ENCODE results near the gene TFPI. TPM values are rescaled to one million over a fixed set of nuclear protein-coding genes. Genes with fewer than 3 reads are reported as not detected.

The TFPI gene
- total RNA-seq, 1 donor from 2014 or later = 54.7 TPM

DNA sequence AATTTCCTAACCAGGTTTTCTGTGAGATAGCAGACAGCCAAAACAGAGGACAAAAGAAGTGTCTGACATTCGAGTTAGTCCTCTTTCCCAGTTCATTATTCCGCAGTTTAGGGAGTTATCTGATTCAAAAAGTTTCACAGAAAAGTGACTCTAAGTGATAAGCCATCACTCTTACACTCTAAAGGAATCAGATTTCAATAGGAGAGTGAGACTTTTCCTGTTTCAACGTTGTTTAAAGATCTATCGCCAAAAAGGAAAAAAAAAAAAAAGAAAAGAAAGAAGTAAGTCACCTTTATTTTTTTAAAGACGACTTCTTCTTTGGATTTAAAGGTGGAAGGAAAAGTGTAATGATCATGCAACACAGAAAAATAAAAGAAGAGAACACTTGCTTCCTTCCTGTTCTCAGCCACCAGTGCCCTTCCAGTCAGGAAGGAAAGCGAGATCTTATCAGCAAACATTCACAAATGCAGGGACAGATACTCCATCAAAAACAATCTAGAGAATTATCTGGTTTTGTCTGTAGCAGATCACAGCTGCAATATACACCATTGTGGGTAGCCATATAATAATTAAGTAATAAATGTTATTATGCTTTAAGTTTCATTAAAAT lies 49.8 kb downstream of the TFPI start:
- no peak for DNase-seq (ENCODE audit: low spot score)

DNA sequence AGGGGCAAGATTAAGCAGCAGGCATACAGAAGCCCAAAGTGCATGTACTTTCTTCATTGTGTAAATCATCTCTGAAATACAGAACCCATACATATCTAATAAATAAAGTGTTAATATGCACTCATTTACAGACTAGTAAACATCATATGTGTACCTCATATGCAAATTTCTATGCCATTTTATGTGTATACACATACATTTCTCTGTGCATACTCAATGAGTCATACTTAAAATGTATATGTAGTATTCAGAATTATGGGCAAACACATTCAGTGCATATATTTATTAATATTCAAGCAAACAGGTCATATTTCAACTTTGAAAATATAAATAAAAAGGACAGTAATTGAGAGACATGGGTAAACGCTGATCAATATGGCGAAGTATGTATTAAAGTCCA lies 50.5 kb downstream of the TFPI start:
- DNase-seq (ENCODE audit: low spot score) = no peak

DNA sequence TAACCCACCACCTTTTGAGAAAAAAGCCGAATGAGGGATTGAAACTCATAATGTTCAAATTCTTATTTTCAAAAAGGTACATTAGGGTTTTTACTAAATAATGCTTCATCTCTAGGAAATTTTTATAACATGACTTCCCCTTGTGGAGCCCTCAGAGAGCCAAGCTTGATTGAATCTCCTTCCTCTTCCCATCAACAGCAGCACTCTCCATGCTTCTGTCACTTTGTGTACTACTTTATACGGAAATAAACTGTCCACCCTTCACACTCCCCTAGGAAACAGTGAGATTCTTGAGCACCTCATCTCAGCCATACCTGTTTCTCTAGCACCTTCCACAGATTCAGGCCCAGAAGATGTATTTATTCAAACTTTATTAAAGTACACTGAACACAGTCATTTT lies 51.8 kb downstream of the TFPI start:
- no peak for DNase-seq (ENCODE audit: low spot score)

DNA sequence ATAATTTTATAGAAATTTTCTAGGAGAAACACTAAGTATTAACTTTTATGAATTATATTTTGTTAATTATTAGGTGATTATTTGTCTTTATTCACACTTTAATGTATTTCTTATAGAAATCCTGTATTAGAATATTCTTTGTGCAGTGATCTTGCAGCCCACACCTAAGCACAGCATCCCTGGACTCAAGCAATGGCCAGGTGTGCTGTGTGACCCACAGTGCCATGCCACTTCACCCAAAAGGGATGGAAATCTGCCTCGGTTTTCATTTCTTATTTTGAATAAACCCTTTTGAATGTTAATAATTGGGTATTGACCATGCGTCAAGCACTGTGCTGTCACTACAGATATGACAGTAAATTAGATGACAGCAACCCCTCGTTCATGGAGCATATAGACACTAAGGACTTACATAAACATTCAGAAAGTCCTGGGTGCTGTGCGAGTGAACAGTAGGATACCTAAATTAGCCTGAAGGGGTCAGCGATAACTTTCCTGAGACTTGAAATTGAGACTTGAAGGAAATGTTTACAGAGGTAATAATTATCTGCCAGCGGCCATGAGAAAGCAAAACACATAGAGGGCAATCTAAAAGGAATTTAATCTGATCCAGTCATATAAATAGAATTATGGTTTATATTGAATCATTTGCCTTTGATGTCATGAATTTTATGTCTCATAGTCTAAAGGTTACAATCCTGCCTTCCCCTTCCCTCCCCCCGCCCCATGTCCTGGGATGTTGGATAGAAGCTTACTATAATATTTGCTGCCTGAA lies 53.5 kb downstream of the TFPI start:
- no peak for DNase-seq (ENCODE audit: low spot score)

DNA sequence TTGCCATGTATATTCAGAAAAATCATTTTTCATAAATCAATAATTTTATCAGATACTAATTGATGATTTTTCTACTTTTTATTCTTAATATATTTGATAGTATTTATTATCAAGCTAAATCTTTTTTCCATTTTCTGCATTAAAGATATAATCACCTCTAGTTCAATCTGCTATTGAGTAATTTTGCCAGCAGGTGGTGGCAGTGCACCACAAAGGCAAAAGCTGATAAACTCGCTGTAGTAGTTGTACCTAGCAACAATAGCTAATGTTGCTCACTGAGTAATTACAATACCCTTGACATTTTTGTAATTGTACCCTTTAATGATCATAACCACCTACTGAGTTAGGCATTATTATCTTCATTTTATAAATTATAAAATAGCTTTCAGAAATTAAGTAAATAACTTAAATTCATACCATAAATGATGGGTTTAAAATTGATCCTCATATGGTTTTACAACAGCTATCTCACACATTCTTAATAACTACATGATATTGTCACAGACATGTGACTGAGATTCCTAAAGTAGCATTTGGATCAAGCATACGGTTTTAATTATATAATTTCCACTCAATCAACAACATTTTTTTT lies 54.2 kb downstream of the TFPI start:
- peak; percentile 55 for DNase-seq (ENCODE audit: low spot score)

DNA sequence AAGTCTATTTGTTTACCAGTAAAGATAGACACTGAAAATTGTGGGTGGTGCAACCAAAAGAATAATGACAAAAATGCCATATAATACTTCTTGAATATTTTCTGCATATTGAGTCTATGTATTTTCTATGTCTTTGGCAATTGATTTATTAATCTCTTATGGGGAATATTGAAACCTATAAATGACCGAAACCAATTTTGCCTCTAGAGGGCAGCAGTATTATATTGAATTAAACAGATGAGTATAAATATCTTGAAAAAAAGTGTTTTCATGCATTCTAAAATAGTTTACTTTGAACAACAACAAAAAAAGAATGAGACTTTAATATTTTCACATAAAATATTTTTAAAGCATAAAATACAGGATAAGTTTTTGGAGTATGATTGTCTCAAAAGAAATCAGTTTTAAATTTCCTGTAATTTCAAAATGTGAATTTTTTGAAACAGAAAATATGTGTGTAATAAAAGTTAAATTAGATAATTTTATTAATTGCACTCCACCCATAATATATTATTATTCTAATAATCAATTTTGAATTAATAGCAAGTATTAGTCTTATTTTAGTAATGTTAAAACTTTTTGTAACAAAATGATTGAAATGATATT lies 56.3 kb downstream of the TFPI start:
- DNase-seq (ENCODE audit: low spot score) = no peak

DNA sequence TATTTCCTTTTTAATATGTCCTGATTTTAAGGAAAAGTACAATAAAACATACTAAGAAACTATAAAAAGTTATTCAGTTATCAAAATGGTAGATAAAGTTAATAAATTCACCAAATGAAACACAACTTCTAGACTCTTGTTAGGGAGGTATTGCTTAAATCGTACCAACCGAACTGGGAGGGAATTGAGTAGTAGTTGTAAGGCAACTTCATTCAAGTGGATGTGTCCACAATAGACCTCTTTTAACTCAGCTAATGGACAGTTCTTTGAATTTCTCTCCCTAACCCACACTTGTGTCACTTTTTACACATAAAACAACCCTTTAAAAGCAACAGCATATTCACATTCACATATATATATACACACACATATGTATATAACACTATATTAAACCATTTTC lies 57.1 kb downstream of the TFPI start:
- no peak for DNase-seq (ENCODE audit: low spot score)

DNA sequence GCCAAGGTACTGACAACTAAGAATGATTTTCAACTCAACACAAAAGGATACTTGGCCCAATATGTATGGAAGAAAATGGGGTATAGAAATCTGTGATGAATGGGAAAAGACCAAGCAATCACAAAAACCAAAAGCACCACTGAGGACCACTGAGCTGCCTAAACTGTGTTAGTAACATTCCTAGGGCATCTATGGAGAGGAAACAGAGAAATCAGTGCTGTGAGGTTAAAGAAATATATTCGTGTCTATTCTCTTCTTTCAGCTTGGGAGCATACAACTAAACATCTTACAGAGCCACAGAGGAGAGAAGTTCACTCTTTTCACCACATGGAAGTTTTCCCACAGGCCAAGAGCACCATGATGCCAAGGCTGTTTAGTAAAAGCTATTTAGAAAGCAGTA lies 58.9 kb downstream of the TFPI start:
- no peak for DNase-seq (ENCODE audit: low spot score)

DNA sequence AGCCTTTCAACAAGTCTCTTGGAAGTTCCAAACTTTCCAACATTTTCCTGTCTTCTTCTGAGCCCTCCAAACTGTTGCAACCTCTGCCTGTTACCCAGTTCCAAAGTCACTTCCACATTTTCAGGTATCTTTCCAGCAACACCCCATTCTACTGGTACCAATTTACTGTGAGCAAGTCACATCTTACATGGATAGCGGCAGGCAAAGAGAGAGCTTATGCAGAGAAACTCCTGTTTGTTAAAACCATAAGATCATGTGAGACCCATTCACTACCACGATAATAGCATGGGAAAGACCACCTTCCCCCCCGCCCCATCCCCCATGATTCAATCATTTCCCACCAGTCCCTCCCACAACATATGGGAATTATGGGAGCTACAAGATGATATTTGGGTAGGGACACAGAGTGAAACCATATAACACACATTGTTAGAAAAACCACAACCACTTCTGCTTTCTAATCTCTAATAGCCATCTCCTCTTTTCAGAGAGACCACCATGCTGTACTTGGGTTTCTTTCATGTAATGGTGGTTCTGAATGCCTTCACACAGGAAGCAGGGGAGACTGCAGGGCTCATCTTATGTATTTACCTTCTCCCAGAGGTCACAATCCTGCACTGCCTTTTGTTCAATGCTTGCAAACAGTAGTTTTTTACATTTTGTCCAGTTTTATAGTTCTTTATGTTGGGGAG lies 60.2 kb downstream of the TFPI start:
- no peak for DNase-seq (ENCODE audit: low spot score)

DNA sequence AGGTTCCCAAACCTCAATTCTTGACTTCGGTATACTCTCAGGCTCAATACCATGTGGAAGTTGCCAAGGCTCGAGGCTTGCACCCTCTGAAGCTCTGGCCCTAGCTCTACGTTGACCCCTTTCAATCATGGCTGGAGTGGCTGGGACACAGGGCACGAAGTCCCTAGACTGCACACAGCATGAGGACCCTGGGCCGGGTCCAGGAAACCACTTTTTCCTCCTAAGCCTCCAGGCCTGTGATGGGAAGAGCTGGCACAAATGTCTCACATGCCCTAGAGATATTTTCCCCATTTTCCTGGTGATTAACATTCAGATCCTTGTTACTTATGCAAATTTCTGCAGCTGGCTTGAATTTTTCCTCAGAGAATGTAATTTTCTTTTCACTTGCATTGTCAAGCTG lies 61.1 kb downstream of the TFPI start:
- no peak for DNase-seq (ENCODE audit: low spot score)

DNA sequence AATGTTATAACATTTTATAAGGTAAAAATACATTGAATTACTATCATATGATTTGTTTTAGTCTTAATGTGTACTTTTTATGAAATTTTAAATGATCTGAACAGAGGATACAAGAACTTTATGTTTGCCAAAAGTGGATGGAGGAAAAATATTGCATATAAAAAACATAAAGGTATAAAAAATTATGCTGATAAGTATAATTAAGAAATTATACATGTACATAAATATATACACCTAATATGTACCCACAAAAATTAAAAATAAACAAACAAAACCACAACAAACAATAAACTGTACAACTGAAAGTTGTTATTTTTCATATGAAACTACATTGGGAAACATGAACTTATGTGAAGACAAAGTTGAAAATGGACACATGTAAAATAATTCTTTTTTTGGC lies 68.0 kb downstream of the TFPI start:
- DNase-seq (ENCODE audit: low spot score) = no peak

DNA sequence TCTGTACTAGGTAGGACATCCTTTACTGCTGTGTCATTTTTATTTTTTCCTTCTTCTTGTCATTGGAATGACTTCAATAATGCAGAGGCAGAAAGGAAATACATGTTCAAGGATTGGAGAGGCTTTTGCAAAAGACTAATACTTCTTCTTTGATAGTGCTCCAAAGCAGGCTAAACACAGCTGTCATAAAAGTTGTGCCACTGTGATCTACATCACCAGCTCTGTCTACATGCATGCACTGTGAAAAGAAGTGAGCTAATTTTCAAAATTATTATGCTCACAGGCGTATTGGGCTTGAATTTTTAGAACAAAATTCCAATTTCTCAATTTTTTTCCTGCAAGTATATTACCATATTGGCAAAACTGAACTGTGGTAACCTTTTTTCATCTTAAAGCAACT lies 68.7 kb downstream of the TFPI start:
- no peak for DNase-seq (ENCODE audit: low spot score)

DNA sequence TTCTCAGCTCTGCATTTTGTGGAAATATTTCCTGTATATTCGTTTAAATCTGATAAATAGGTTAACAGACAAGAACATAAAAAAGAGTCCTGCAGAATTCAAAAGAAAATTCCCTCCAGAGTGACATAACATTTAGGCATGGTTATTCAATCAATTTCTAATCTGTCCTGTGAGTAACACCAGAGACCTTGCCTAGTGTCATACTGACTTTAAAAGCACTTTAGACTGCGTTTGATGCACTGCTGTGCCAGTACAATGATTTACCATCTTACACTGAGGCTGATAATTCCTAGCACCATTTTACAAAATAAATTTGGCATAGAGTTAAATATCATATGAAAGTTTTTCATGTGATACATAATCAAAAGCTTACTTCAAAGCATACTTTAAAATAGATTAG lies 70.7 kb downstream of the TFPI start:
- no peak for DNase-seq (ENCODE audit: low spot score)

DNA sequence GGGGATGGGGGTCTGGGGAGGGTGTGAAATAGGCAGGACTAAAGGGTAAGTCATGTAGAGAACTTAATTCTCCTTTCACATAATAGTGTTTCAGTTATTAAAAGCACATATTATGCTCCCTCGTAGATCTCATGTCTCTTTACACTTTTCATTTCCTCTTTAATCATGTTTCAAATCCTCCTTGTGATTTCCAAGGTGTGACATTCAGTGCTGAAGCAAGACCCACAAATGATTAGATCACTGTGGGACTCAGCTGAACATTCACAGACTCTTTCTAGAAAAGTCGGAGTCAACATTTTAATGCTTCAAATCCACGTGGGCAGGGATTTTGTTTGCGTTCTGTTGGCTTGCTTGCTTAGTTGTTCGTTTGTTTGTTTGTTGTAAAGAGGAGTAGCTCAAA lies 71.4 kb downstream of the TFPI start:
- DNase-seq (ENCODE audit: low spot score) = no peak

DNA sequence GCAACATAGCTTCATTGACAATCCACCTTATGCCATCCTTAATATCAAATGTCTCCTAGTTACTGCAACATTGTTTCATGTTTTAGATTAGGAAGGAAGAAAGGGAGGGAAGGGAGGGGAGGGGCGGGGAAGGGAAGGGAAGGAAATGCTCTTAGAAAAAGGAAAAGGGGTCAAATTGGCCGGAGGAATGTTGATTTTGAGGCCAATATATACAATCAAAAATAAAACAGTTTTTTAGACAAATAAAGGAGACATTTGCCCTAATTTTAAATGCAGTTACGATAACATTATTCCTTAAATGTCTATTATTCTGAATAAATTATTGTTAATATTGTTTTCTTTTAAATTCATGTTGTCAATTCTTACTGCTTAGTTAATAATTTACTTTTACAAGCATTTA lies 72.7 kb downstream of the TFPI start:
- no peak for DNase-seq (ENCODE audit: low spot score)

DNA sequence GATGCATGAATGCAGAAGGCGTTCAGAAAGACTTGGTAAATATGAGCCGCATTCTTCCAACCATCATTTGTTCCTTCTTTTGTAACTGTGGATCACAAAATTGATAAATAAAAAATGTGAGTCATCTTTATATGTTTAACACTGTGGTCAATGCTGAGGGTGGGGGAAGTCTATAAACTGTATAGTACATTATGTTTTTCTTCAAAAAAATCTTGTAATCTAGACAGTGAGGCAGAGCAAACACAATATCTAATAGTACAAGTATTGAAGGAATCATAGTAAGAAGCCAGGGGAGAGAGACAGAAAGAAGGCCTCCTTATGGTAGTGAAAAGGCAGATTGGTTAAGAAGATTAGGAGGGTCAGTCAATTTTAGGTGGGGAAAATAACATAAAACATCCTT lies 75.5 kb downstream of the TFPI start:
- DNase-seq (ENCODE audit: low spot score) = no peak

DNA sequence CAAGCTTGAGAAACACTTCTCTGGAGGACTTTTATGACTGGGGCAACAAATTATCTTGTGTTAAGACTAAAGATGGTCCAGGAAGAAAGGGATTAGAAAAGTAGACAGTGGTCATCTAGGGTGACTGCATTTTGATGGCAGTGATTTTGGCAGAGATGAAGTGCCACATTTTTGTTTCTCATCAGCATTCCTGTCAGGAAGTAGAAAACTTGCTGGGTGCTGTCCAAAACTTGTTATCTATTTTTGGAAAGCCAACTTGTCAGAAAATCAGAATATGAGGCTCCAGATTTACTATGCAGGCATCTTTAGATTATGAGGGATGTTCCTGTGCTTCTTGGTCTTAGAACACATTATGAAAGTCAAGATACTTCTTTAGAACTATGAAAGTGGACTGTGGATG lies 77.2 kb downstream of the TFPI start:
- DNase-seq (ENCODE audit: low spot score) = no peak

DNA sequence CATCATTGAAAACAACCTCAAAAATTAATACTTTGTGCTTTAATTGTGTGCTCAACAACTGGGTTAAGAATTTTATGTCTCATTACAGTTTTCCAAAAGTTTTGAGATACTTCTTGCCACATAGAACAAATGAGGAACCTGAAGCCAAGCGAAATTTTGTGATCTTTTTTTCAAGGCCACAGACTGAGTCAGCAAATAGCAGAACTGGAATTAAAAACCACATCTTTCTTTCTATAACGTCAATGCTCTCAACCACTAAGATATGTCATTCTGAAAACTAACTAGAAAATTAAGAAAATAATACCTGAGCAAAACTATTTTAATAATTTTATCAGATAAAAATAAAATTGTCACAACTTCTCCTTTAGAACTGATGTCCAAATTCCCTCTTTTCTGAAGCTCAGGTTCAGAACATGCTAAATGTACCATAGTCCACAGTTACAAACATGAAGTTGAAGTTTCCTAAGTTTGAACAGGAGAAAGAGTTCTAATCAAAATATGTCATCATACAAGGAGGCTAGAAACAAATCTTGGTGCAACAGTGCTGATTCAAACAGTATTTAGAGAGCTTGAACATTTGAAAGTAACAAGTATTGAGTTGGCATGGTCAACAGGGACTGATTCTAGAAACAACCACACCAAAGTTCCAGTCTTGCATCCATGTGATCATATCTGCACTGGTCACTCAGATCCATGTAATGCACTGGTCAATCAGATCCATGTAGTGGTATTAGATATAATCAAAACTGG lies 78.6 kb downstream of the TFPI start:
- DNase-seq (ENCODE audit: low spot score) = no peak

DNA sequence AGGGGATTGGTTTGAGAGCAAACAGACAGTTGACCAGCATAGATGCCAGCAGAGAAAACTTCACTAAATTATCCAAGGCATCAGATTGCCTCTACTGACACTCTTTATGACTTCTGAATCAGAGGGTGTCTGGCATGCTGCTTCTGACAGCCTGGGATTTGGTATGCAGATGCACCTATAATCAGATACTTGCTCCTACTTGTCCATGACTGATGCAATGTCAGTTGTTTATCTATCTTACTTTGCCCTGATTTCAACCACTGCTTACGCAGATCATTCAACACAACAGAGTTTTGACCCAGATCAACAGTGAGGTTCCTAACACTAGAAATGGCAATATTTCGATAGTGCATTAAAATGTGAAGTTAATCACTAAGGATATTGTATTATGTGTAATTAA lies 83.5 kb downstream of the TFPI start:
- DNase-seq (ENCODE audit: low spot score) = no peak

DNA sequence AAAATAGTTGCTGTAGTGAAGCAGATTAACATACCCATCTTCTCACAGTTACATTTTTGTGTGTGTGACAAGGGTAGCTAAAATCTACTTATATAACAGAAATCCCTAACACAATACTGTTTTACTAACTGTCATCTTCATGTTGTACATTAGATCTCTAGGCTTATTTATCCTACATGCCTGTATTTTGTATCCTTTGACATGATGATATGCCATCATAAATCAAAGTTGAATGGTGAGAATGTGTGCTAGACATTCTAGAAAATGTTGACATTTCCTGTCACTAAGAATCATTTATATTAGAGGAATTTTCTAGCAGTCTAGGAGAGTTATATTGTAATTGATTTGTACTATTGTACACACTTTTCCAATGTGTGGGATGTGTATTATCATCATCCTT lies 84.7 kb downstream of the TFPI start:
- DNase-seq (ENCODE audit: low spot score) = no peak

DNA sequence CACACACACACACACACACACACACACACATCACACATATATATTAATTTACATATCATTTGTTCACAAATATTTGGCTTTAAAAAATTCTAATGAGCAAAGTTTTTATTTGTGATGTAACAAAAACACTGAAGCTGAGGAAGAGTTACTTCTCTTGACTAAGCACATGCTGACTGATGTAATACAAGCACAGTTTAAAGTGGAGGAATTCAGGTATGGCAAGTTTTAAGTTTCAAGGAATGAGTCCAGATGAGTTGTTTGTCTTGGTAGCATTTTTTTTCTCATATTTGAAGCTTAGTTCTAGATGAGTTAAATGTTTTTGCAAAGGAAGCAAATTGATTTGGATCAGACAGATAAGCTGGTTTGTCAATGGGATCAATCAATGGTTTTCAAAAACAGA lies 86.0 kb downstream of the TFPI start:
- DNase-seq (ENCODE audit: low spot score) = no peak
